LNCAP (cell line): Measurements from ENCODE around the gene ZNF239.

ENCODE experiments used
- CTCF ChIP-seq: fragments of 450-650 bp; IDR thresholded peaks from 2 replicates; pipeline ENCODE4 v1.5.1; 2017; ENCODE audit warnings: mild to moderate bottlenecking

The ZNF239 gene

GRCh38 chr10:43591303-43591904 is 17.0 kb upstream of the ZNF239 start:
- no peak for TF ChIP-seq CTCF

GRCh38 chr10:43585981-43586729 is 11.7 kb upstream of the ZNF239 start:
- TF ChIP-seq CTCF: no peak

DNA sequence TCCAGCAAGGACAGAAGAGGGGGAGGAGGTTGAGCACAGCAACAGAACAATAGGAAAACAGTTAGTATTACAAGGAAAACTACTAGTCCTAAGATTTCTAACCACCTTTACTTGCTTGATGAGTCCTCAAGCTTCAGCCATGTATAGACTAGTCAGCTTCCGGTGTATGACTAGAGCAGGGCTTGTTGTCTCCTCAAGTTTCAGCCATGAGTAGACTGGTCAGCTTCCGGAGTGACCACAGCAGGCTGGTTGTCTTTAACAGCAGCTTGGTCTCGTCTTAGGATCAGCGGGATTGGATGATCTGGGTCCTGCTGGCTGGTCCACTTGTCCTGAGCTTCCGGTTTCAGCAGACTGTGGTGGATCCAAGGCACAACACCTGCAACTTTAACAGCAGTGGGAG is 10.6 kb upstream of the ZNF239 start:
- TF ChIP-seq CTCF: no peak

GRCh38 chr10:43584051-43584450 is 9.6 kb upstream of the ZNF239 start:
- no peak for TF ChIP-seq CTCF

DNA sequence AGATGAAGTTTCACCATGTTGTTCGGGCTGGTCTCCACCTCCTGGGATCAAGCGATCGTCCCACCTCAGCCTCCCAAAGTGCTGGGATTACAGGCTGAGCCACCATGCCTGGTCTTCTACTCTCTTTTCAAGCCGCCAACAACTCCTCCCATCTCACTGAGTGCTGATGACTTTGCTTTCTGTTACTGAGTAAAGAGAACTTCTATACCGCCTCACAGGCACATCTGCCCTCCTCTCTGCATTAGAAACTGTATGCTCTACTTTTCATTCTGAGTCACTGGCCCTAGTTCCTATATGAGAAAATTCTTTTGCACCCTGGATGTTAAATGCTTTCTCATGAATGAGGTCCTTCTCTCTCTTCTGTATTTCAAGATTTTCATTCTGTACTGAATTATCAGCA is 2.2 kb upstream of the ZNF239 start:
- no peak for TF ChIP-seq CTCF

GRCh38 chr10:43576062-43576461 is 1.6 kb upstream of the ZNF239 start:
- no peak for TF ChIP-seq CTCF

GRCh38 chr10:43574906-43575305 is 490 bp upstream of the ZNF239 start:
- TF ChIP-seq CTCF: no peak
